Measurements from ENCODE around the gene AP5M1.
"Not testable (repeated sequence)": the region's sequence is repeated elsewhere in the genome, so short reads cannot be mapped to it uniquely, and the experiment has no call there.

AP5M1 gene

DNA sequence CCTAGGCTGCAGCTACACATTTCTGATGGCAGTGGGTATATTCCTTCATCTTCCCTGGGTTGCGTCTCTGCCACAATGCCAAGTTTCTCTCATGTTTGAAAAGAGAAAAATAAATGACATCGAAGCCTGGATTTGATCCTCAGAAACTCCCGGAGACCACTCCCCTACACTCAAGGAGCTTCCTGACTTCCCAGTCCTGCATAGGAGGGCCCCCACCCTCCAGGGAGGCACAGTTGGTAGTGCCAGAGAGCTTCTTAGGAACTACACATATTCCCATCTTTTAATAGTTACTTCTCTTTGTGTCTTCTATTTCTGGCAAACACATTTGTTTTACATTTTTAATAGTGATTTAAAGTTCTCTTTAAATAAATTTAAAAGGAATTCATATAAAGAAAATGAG, 30.7 kb downstream of the AP5M1 start:
- in situ Hi-C loops (cut with MboI; ENCODE audit: low sequenced_read_pairs): no loop called here
- H3K4me3 ChIP-seq: no peak overlapping the region
- no peaks in the 10 kb centered on the region for H3K27me3 ChIP-seq (ENCODE audit: low read depth)
- H3K4me1 ChIP-seq: no peaks in the 10 kb centered on the region
- H3K36me3 ChIP-seq (replicated peaks): no peaks in the 10 kb centered on the region
- H3K9me3 ChIP-seq: no peaks in the 10 kb centered on the region
- DNase-seq (ENCODE audit: low spot score in 2 of 2): no peak

DNA sequence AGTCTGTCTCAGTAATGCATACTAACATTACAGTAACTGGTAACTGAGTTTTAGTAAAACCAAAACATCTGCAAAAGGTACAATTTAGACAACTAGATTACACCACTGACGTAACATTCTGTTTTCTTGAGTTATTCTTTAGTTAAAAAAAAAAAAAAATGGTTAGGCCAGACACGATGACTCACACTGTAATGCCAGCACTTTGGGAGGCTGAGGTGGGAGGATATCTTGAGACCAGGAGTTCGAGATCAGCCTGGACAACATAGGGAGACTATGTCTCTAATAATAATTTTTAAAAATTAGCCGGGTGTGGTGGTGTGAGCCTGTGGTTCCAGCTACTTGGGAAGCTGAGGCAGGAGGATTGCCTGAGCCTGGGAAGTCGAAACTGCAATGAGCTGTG, 34.1 kb downstream of the AP5M1 start:
- no peaks in the 10 kb centered on the region for H3K4me1 ChIP-seq
- H3K9me3 ChIP-seq: no peaks in the 10 kb centered on the region
- H3K4me3 ChIP-seq: no peak overlapping the region
- in situ Hi-C loops (cut with MboI; ENCODE audit: low sequenced_read_pairs): no loop called here
- no peaks in the 10 kb centered on the region for H3K36me3 ChIP-seq (replicated peaks)
- DNase-seq (ENCODE audit: low spot score in 2 of 2): no peak
- no peaks in the 10 kb centered on the region for H3K27me3 ChIP-seq (ENCODE audit: low read depth)

DNA sequence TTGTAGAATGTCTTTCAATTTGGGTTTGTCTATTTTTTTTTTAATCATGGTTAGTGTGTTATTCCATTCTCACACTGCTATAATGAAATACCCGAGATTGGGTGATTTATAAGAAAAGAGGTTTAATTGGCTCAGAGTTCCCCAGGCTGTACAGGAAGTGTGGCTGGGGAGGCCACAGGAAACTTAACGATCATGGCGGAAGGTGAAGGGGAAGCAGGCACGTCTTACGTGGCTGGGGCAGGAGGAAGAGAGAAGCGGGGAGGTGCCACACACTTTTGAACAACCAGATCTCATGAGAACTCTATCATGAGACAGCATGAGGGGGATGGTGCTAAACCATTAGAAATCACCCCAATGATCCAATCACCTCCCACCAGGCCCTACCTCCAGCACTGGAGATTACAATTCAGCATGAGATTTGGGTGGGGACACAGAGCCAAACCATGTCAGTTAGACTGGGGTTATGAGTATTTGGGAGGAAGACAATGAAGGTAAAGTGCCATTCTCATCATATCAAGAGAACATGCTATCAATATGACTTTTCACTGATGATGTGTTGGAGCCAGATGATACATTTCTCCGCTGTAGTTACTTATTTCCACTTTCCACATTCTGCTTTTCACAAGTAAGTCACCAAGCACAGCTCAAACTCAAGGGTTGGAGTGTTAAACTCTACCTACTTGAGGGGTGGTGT, 45.8 kb downstream of the AP5M1 start:
- Histone ChIP-seq H3K4me1 (no peaks in the 10 kb centered on the region), H3K36me3 (replicated peaks) (no peaks in the 10 kb centered on the region), H3K4me3 (no peak overlapping the region), H3K9me3 (0 out of 2 replicates have a peak, but pooled peaks cover 4% of the 10 kb centered on the region), H3K27me3 (ENCODE audit: low read depth) (peaks cover 8% of the 10 kb centered on the region; the same call in 1 of the 2 replicates)
- DNase-seq (ENCODE audit: low spot score in 2 of 2): no peak
- in situ Hi-C loops (cut with MboI; ENCODE audit: low sequenced_read_pairs): loop anchor here (10.0 kb wide), 1 partner anchor 820 kb away; no protein-coding TSS in a partner anchor

DNA sequence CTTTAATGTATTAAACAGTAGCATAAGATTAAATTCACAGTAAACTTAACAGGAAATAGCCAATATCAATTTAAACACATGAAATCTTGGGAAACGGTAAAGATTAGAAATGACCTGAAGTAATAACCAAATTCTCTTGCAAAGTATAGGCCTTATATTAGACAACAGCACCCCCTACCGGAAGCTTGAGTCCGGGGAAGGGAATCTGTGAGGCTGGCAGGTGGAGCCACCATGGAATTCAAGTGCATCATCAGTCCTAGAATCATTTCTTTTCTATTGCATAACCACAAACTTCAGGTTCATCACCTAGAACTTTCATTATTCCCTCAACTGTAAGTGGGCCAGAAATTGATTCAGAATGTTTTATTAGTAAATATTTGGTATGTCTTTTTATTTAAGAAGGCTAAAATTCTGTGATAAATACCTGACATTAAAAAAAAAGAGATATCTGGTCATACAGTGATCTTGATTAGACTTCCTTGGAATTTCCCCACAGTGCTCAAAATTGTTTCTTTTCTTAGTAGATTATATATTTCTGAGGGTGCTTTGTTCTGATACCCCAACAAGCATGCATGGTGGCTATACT, 48.6 kb downstream of the AP5M1 start:
- 0 out of 2 replicates have a peak, but pooled peaks cover 4% of the 10 kb centered on the region for H3K9me3 ChIP-seq
- peak; percentile 71 to 89 for DNase-seq (ENCODE audit: low spot score in 2 of 2)

DNA sequence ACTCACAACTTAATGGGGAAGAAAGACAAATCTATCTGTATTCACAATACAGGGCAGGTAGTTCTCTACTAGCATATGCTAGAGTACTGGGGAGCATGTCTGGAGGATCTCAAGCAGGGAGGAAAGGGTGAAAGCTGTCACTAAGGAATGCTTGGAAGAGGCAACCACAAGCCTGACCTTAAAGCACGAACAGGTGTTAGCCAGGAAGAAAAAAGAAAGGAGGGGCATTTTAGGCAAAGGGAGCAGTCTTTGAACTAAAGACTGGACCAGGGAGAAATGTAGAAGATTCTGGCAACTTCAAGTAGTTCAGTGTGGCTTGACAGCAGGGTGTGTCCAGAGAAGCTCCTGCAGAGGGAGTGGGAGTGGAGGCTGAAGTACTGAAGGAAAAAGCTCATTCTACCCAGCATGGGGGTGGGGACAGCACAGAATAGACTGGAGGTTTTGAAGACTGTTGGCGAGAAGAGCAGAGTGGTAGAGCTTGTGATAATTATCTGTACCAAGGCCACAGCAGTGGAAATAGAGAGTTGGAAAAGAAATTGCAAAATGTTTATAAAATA, 50.9 kb downstream of the AP5M1 start:
- H3K27me3 ChIP-seq (ENCODE audit: low read depth): peaks cover 20% of the 10 kb centered on the region
- no peaks in the 10 kb centered on the region for H3K9me3 ChIP-seq
- no peak overlapping the region for H3K4me3 ChIP-seq
- no peak for DNase-seq (ENCODE audit: low spot score in 2 of 2)
- H3K4me1 ChIP-seq: no peaks in the 10 kb centered on the region
- in situ Hi-C loops (cut with MboI; ENCODE audit: low sequenced_read_pairs): loop anchor here (10.0 kb wide), 1 partner anchor 825 kb away; no protein-coding TSS in a partner anchor
- no peaks in the 10 kb centered on the region for H3K36me3 ChIP-seq (replicated peaks)

More for the DNA sequence above, 48.6 kb downstream of the AP5M1 start:
- H3K4me3 ChIP-seq: no peak overlapping the region
- no peaks in the 10 kb centered on the region for H3K4me1 ChIP-seq
- peaks cover 20% of the 10 kb centered on the region for H3K27me3 ChIP-seq (ENCODE audit: low read depth)
- in situ Hi-C loops (cut with MboI; ENCODE audit: low sequenced_read_pairs): loop anchor here (10.0 kb wide), 1 partner anchor 823 kb away; no protein-coding TSS in a partner anchor
- no peaks in the 10 kb centered on the region for H3K36me3 ChIP-seq (replicated peaks)

DNA sequence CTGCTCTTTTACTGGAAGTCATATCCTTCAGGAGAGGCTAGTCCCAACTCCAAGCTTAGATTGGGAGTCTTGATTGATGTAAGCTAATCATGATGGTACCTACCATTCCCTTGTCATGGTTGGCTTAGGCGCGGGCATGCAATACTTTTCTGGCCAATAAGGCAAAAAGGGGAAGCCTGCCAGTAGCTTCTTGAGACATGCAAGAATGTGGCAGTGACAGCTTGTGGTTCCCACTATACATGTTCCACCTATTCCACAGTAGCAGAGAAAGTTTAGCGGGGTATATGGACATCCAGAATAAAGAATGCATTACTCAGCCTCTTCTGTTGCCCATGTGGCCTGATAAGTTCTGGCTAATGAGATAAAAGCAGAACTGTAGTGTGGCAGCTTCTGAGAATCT, 55.0 kb downstream of the AP5M1 start:
- in situ Hi-C loops (cut with MboI; ENCODE audit: low sequenced_read_pairs): no loop called here
- Histone ChIP-seq H3K9me3 (no peaks in the 10 kb centered on the region), H3K4me3 (no peak overlapping the region), H3K4me1 (no peaks in the 10 kb centered on the region), H3K27me3 (ENCODE audit: low read depth) (peaks cover 17% of the 10 kb centered on the region), H3K36me3 (replicated peaks) (no peaks in the 10 kb centered on the region)
- no peak for DNase-seq (ENCODE audit: low spot score in 2 of 2)

DNA sequence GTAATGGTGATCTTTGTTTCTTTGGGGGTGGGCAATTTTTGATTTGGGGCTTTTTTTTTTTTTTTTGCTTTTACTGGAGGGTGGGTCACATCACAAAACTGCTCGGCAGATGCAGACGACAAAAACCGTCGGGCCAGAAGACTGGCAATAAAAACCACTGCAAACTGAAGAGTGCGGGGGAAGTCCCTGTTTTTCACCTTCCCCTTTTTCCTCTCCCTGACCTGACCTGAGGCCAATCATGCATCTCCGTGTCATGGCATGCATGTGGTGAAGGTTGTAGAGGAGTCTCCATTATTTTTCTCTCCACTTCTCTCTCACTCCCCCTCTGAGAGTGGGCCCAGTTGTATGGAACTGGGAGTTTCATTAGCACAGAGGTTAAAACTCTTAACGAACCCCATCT, 57.5 kb downstream of the AP5M1 start:
- no peaks in the 10 kb centered on the region for H3K36me3 ChIP-seq (replicated peaks)
- H3K4me1 ChIP-seq: no peaks in the 10 kb centered on the region
- no peak for DNase-seq (ENCODE audit: low spot score in 2 of 2)
- H3K9me3 ChIP-seq: no peaks in the 10 kb centered on the region; the same call in 1 of the 2 replicates
- H3K4me3 ChIP-seq: no peak overlapping the region
- in situ Hi-C loops (cut with MboI; ENCODE audit: low sequenced_read_pairs): no loop called here
- H3K27me3 ChIP-seq (ENCODE audit: low read depth): peaks cover 7% of the 10 kb centered on the region; the same call in 1 of the 2 replicates

DNA sequence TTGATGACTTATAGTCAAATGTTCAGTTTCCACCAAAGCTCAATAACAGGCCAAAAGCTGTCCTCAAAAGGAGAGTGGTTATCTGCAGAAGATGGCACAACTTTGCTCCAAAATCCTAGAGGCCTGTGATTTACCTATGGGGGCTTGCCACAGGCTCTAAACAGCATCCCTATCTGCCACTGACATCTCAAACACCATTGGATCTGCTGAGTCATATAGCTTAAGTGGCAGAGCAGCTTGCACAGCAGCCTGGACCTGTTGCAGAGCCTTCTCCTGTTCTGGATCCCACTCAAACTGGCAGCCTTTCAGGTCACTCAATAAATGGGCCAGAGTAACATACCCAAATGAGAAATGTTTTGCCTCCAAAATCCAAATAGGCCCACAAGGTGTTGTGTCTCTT, 61.1 kb downstream of the AP5M1 start:
- H3K4me1 ChIP-seq: no peaks in the 10 kb centered on the region
- H3K4me3 ChIP-seq: no peak overlapping the region
- in situ Hi-C loops (cut with MboI; ENCODE audit: low sequenced_read_pairs): no loop called here
- H3K27me3 ChIP-seq (ENCODE audit: low read depth): no peaks in the 10 kb centered on the region
- peaks cover 3% of the 10 kb centered on the region; the same call in 1 of the 2 replicates for H3K9me3 ChIP-seq
- no peaks in the 10 kb centered on the region for H3K36me3 ChIP-seq (replicated peaks)
- no peak for DNase-seq (ENCODE audit: low spot score in 2 of 2)

DNA sequence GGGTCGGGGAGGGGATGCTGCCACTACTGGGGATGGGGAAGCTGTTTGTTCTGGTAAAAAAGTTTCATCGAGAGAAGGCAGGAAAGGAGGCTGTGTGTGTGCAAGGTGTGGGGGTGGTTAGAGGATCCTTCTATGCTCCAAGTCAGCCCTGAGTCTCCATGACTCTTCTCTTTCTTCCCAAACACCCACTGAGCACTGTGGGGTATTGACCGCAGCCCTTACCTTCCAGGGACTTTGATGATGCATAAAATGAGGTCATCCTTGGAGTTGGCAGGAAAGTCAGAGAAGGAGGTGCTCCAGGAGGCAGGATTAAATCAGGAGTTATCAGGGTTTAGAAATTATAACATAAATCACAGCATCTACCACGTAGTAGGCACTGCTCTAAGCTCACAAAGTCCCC, 63.7 kb downstream of the AP5M1 start:
- DNase-seq (ENCODE audit: low spot score in 2 of 2); H3K36me3 ChIP-seq (replicated peaks); H3K9me3 ChIP-seq; H3K4me3 ChIP-seq; H3K4me1 ChIP-seq; in situ Hi-C loops (cut with MboI; ENCODE audit: low sequenced_read_pairs); H3K27me3 ChIP-seq (ENCODE audit: low read depth): not testable (repeated sequence)

DNA sequence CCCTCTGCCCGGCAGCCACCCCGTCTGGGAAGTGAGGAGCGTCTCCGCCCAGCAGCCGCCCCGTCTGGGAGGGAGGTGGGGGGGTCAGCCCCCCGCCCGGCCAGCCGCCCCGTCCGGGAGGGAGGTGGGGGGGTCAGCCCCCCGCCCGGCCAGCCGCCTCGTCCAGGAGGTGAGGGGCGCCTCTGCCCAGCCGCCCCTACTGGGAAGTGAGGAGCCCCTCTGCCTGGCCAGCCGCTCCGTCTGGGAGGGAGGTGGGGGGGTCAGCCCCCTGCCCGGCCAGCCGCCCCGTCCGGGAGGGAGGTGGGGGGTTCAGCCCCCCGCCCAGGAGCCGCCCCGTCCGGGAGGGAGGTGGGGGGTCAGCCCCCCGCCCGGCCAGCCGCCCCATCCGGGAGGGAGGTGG, 65.0 kb downstream of the AP5M1 start:
- H3K27me3 ChIP-seq (ENCODE audit: low read depth); DNase-seq (ENCODE audit: low spot score in 2 of 2); H3K4me3 ChIP-seq; in situ Hi-C loops (cut with MboI; ENCODE audit: low sequenced_read_pairs); H3K36me3 ChIP-seq (replicated peaks); H3K4me1 ChIP-seq; H3K9me3 ChIP-seq: not testable (repeated sequence)

DNA sequence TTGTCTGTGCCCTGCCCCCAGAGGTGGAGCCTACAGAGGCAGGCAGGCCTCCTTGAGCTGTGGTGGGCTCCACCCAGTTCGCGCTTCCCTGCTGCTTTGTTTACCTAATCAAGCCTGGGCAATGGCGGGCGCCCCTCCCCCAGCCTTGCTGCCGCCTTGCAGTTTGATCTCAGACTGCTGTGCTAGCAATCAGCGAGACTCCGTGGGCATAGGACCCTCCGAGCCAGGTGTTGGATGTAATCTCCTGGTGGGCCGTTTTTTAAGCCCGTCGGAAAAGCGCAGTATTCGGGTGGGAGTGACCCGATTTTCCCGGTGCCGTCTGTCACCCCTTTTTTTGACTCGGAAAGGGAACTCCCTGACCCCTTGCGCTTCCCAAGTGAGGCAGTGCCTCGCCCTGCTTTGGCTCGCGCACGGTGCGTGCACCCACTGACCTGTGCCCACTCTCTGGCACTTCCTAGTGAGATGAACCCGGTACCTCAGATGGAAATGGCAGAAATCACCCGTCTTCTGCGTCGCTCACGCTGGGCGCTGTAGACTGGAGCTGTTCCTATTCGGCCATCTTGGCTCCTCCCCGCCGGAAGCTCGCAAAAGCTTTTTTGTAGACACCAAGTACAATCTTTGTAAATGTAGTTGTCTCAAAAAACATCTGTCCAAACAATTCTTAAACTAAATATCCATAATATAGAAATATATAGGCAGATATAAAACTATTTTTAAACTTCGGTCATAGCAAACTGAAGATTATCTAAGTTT, 75.0 kb downstream of the AP5M1 start:
- H3K36me3 ChIP-seq (replicated peaks); H3K9me3 ChIP-seq; DNase-seq (ENCODE audit: low spot score in 2 of 2); H3K27me3 ChIP-seq (ENCODE audit: low read depth); H3K4me3 ChIP-seq; in situ Hi-C loops (cut with MboI; ENCODE audit: low sequenced_read_pairs): not testable (repeated sequence)
- H3K4me1 ChIP-seq: peaks cover 19% of the 10 kb centered on the region

DNA sequence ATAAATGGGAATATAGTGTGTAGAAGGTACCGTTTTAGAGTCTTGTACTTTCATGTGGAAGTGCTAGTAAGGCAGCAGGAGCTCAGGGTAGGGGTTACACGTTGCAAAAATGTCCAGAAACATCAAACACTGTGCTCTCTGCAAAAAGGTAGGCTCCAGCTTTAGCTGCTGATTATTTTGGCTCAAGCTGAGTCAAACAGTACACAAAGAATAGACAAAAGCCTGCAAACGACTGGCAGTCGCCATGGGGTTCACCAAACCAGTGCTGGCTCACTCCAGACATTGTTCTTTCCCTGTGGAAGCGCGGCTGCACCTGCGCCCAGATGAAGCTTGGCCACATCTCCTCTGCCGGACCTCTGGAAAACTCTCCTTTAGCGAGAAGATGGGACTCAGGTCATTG, 76.3 kb downstream of the AP5M1 start:
- Histone ChIP-seq H3K36me3 (replicated peaks) (no peaks in the 10 kb centered on the region), H3K9me3 (no peaks in the 10 kb centered on the region), H3K27me3 (ENCODE audit: low read depth) (no peaks in the 10 kb centered on the region), H3K4me3 (no peak overlapping the region), H3K4me1 (peaks cover 19% of the 10 kb centered on the region)
- DNase-seq (ENCODE audit: low spot score in 2 of 2): peak; percentile 8 to 12
- in situ Hi-C loops (cut with MboI; ENCODE audit: low sequenced_read_pairs): no loop called here

DNA sequence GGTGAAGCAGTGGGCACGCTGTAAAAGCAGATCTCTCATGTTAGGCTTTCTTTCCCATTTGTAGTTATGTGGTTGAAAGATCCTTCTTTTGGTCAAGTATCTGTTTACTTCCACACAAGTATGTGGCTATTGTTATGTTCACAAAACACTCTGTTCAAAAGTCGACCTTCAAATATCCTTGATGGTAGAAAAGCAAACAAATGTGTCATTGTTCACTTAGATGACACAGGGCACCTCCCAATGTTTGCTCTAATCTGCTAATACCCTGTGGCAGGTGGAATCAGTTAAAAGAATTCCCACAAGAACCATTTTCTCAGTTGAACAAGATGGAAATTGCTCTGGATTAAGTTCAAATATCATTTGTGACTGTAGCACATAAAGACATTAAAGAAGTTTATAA, 78.0 kb downstream of the AP5M1 start:
- peak; percentile 20 to 79 for DNase-seq (ENCODE audit: low spot score in 2 of 2)
- no peaks in the 10 kb centered on the region for H3K36me3 ChIP-seq (replicated peaks)
- H3K9me3 ChIP-seq: no peaks in the 10 kb centered on the region
- no peaks in the 10 kb centered on the region for H3K27me3 ChIP-seq (ENCODE audit: low read depth)
- H3K4me3 ChIP-seq: no peak overlapping the region
- in situ Hi-C loops (cut with MboI; ENCODE audit: low sequenced_read_pairs): no loop called here
- peaks cover 19% of the 10 kb centered on the region for H3K4me1 ChIP-seq
